ENCODE measurements around the gene CPNE5. TPM values are rescaled to one million over a fixed set of nuclear protein-coding genes. Genes with fewer than 3 reads are reported as not detected.

CPNE5 gene
- total RNA-seq, 1 experiment from 2014 or later: 0.37 TPM

DNA sequence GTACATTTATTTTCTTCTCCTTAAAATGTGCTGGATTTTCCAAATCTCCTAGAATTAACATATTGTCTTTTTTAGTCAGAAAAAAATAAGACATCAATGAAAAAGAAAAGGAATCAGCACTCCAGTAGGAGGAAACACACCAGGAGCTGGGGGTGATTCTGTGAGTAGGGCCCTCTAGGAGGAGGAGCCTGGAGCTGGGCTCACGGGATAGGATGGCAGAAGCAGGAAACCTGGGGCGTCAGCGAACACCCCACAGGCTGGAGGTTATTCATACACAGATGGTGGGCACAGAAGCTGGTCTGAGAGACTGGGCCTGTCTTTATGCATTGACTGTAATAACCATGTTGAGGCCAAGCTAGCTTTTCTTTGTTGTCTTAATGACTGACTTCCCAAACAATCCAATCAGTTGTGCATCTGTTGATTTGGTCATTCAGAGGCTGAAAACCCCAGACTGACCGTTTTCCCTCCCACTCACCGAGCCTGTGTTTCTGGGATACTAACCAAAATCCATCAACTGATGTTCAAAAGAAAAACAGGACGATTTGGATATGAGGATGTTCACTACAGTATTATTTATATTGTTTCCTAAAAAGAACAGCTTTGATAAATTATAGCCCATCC is 53.1 kb downstream of the CPNE5 start:
- POLR2A ChIA-PET (ENCODE audit: unreplicated experiment): no interaction called here
- H3K27me3 ChIP-seq (ENCODE audit: insufficient read depth, low read depth): peaks cover 6% of the 10 kb centered on the region; the same call in 1 of the 2 replicates

DNA sequence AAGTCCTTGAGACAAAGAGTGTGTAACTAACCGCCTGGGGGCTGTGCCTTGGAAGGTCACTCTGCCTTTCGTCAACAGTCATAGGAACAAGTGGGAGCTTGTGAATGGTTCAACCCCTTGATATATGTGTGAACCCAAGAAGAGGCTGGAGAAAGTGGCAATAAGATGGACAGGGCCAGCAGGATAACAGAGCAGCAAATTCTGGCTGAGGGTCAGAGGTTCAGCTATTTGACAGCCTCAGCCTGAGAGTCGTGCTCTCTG is 54.9 kb downstream of the CPNE5 start:
- no peaks in the 10 kb centered on the region for H3K9me2 ChIP-seq (ENCODE audit: insufficient read depth)
- no peak for DNase-seq
- H3K79me2 ChIP-seq (ENCODE audit: low read depth): no peaks in the 10 kb centered on the region
- no peak overlapping the region for H2AFZ ChIP-seq
- H4K20me1 ChIP-seq (ENCODE audit: insufficient read depth): no peaks in the 10 kb centered on the region
- H3F3A ChIP-seq (ENCODE audit: insufficient read depth, low read depth): peaks cover 5% of the 10 kb centered on the region; the same call in 1 of the 2 replicates
- H3K4me2 ChIP-seq: no peak overlapping the region
- intact Hi-C loops (cut with micrococcal nuclease; ENCODE audit: unreplicated experiment): no loop called here
- H3K27ac ChIP-seq: no peak overlapping the region
- H3K36me3 ChIP-seq (ENCODE audit: low read depth): no peaks in the 10 kb centered on the region
- no peak overlapping the region for H3K4me3 ChIP-seq
- H3K4me1 ChIP-seq (replicated peaks; ENCODE audit: insufficient read depth): peaks cover 7% of the 10 kb centered on the region
- POLR2A ChIA-PET (ENCODE audit: unreplicated experiment): no interaction called here
- no peak for TF ChIP-seq EZH2 (IDR thresholded peaks at IDR 0.05; ENCODE audit: low read depth)
- TF ChIP-seq, protein P1, sequence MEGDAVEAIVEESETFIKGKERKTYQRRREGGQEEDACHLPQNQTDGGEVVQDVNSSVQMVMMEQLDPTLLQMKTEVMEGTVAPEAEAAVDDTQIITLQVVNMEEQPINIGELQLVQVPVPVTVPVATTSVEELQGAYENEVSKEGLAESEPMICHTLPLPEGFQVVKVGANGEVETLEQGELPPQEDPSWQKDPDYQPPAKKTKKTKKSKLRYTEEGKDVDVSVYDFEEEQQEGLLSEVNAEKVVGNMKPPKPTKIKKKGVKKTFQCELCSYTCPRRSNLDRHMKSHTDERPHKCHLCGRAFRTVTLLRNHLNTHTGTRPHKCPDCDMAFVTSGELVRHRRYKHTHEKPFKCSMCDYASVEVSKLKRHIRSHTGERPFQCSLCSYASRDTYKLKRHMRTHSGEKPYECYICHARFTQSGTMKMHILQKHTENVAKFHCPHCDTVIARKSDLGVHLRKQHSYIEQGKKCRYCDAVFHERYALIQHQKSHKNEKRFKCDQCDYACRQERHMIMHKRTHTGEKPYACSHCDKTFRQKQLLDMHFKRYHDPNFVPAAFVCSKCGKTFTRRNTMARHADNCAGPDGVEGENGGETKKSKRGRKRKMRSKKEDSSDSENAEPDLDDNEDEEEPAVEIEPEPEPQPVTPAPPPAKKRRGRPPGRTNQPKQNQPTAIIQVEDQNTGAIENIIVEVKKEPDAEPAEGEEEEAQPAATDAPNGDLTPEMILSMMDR (conservative IDR thresholded peaks at IDR 0.05): no peak
- H3K9me3 ChIP-seq (ENCODE audit: insufficient read depth, low read depth): no peaks in the 10 kb centered on the region
- CTCF ChIA-PET: no interaction called here
- BruUV-seq (replicated peaks): no TSS peak
- H3K27me3 ChIP-seq (ENCODE audit: insufficient read depth, low read depth): peaks cover under 1% of the 10 kb centered on the region; the same call in 1 of the 2 replicates

More for the DNA sequence above, 53.1 kb downstream of the CPNE5 start:
- no peak for DNase-seq
- no peak overlapping the region for H2AFZ ChIP-seq
- H3K9me3 ChIP-seq (ENCODE audit: insufficient read depth, low read depth): no peaks in the 10 kb centered on the region
- no TSS peak for BruUV-seq (replicated peaks)
- CTCF ChIA-PET: no interaction called here
- H3K36me3 ChIP-seq (ENCODE audit: low read depth): no peaks in the 10 kb centered on the region
- intact Hi-C loops (cut with micrococcal nuclease; ENCODE audit: unreplicated experiment): no loop called here
- peaks cover 5% of the 10 kb centered on the region; the same call in 1 of the 2 replicates for H3F3A ChIP-seq (ENCODE audit: insufficient read depth, low read depth)
- H3K4me2 ChIP-seq: no peak overlapping the region
- no peaks in the 10 kb centered on the region for H3K4me1 ChIP-seq (replicated peaks; ENCODE audit: insufficient read depth)
- H3K27ac ChIP-seq: no peak overlapping the region
- H3K4me3 ChIP-seq: no peak overlapping the region
- H4K20me1 ChIP-seq (ENCODE audit: insufficient read depth): no peaks in the 10 kb centered on the region
- no peaks in the 10 kb centered on the region for H3K9me2 ChIP-seq (ENCODE audit: insufficient read depth)
- TF ChIP-seq, protein P1 (conservative IDR thresholded peaks at IDR 0.05): no peak
- no peak for TF ChIP-seq EZH2 (IDR thresholded peaks at IDR 0.05; ENCODE audit: low read depth)
- no peaks in the 10 kb centered on the region for H3K79me2 ChIP-seq (ENCODE audit: low read depth)

DNA sequence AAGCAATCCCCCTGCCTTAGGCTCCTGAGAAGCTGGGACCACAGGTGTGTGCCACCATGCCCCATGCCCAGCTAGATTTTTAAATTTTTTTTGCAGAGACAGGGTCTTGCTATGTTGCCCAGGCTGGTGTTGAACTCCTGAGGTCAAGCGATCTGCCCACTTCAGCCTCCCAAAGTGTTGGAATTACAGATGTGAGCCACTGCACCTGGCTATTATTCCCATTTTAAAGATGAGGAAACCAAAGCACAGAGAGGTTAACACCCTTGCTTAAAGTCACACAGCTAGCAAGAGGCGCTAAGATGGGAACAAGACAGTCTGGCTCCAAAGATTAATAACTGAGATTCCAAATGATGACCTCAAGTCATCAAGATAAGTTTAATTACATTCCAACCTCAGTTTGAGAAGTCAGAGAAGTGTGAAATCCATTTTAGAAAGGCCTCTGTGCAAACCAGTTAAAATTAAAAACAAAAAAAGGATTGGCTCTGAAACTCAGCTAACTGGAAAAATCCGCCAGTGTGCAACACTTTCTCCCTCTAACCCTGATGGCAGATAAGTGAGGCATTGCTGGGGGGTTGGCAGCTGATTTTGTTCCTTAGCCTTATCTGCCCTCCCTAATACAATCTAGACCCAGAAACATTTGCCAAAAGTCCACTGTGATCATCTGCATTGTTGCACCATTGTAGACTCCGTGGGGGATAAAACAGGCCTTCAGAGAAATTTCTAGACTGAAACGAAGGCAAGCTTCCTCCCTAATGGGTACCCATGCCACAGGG is 55.5 kb downstream of the CPNE5 start:
- no peaks in the 10 kb centered on the region for H3K9me3 ChIP-seq (ENCODE audit: insufficient read depth, low read depth)
- CTCF ChIA-PET: interaction anchor here (0.6 kb wide), 1 partner anchor 30 kb away, joined by 3 read pairs; no protein-coding TSS in a partner anchor
- H3K79me2 ChIP-seq (ENCODE audit: low read depth): no peaks in the 10 kb centered on the region
- DNase-seq: no peak
- H3K27ac ChIP-seq: no peak overlapping the region
- no peaks in the 10 kb centered on the region; the same call in 1 of the 2 replicates for H3K27me3 ChIP-seq (ENCODE audit: insufficient read depth, low read depth)
- BruUV-seq (replicated peaks): no TSS peak
- no peak overlapping the region for H3K4me3 ChIP-seq
- no peaks in the 10 kb centered on the region for H4K20me1 ChIP-seq (ENCODE audit: insufficient read depth)
- H3F3A ChIP-seq (ENCODE audit: insufficient read depth, low read depth): peaks cover 3% of the 10 kb centered on the region; the same call in 1 of the 2 replicates
- peaks cover 7% of the 10 kb centered on the region for H3K4me1 ChIP-seq (replicated peaks; ENCODE audit: insufficient read depth)
- POLR2A ChIA-PET (ENCODE audit: unreplicated experiment): no interaction called here
- intact Hi-C loops (cut with micrococcal nuclease; ENCODE audit: unreplicated experiment): no loop called here
- TF ChIP-seq, protein P1 (conservative IDR thresholded peaks at IDR 0.05): no peak
- no peak for TF ChIP-seq EZH2 (IDR thresholded peaks at IDR 0.05; ENCODE audit: low read depth)
- no peaks in the 10 kb centered on the region for H3K36me3 ChIP-seq (ENCODE audit: low read depth)
- H2AFZ ChIP-seq: no peak overlapping the region
- no peak overlapping the region for H3K4me2 ChIP-seq
- no peaks in the 10 kb centered on the region for H3K9me2 ChIP-seq (ENCODE audit: insufficient read depth)

Data from PC-9 (cell line).